Mesenchymal stem cell (in vitro differentiated cells and primary cell): ENCODE results near the gene HPCAL1.
"Not testable (repeated sequence)": the region's sequence is repeated elsewhere in the genome, so short reads cannot be mapped to it uniquely, and the experiment has no call there.

Source experiments
- DNase-seq: peaks from one replicate; pipeline ENCODE4 v3.0.0-alpha.2; 2013
- H2AFZ ChIP-seq: one replicate; pipeline ENCODE4 v1.6.1; 2013; ENCODE audit warnings: low read depth, mild to moderate bottlenecking, control low read depth, inconsistent platforms, low read length, moderate library complexity
- H2AK5ac ChIP-seq: 2 replicates; pipeline ENCODE4 v1.6.1; 2013; ENCODE audit warnings: low read length, moderate library complexity, mild to moderate bottlenecking, inconsistent platforms; ENCODE audit not compliant: severe bottlenecking
- H2BK120ac ChIP-seq: one replicate; pipeline ENCODE4 v1.6.1; 2013; ENCODE audit warnings: low read depth, mild to moderate bottlenecking, inconsistent platforms, low read length, moderate library complexity
- H2BK12ac ChIP-seq, 2 experiments: one replicate each; pipeline ENCODE4 v1.6.1; 2013; ENCODE audit warnings: inconsistent platforms in 2 of 2, low read length in 2 of 2, mild to moderate bottlenecking in 2 of 2, moderate library complexity in 2 of 2, control low read depth in 1 of 2
- H2BK15ac ChIP-seq: one replicate; pipeline ENCODE4 v1.6.1; 2013; ENCODE audit warnings: mild to moderate bottlenecking, low read depth, inconsistent platforms; ENCODE audit not compliant: poor library complexity, severe bottlenecking
- H2BK5ac ChIP-seq: 2 replicates; pipeline ENCODE4 v1.6.1; 2013; ENCODE audit warnings: low read depth, mild to moderate bottlenecking, low read length, control low read depth, inconsistent platforms; ENCODE audit not compliant: poor library complexity, severe bottlenecking
- H3K14ac ChIP-seq, 2 experiments: one replicate each; pipeline ENCODE4 v1.6.1; 2013; ENCODE audit warnings: inconsistent platforms in 2 of 2, low read length in 2 of 2, control low read depth in 1 of 2, mild to moderate bottlenecking in 1 of 2, moderate library complexity in 1 of 2
- H3K18ac ChIP-seq, 2 experiments: one replicate each; pipeline ENCODE4 v1.6.1; 2013; ENCODE audit warnings: inconsistent platforms in 2 of 2, low read length in 2 of 2, control low read depth in 1 of 2, low read depth in 1 of 2, mild to moderate bottlenecking in 1 of 2
- H3K23ac ChIP-seq, 2 experiments: one replicate each; pipeline ENCODE4 v1.6.1; 2013; ENCODE audit warnings: inconsistent platforms in 2 of 2, low read length in 2 of 2, mild to moderate bottlenecking in 2 of 2, moderate library complexity in 2 of 2, control low read depth in 1 of 2
- H3K27ac ChIP-seq: 2 replicates; pipeline ENCODE4 v1.5.1; 2013; ENCODE audit warnings: mild to moderate bottlenecking, moderate library complexity, low read length, control low read depth, inconsistent platforms; ENCODE audit not compliant: poor library complexity, severe bottlenecking
- H3K27me3 ChIP-seq, 2 experiments: 2 replicates each; pipeline versions ENCODE4 v1.6.1 to v1.7.0; 2013; ENCODE audit warnings: low read length in 2 of 2, mild to moderate bottlenecking in 2 of 2, moderate library complexity in 2 of 2, control low read depth in 1 of 2, inconsistent platforms in 1 of 2; ENCODE audit not compliant: control insufficient read depth in 1 of 2, insufficient read depth in 1 of 2
- H3K36me3 ChIP-seq, 2 experiments: 2 replicates each; pipeline versions ENCODE4 v1.6.1 to v1.7.0; 2013; ENCODE audit warnings: low read length in 2 of 2, control low read depth in 1 of 2, inconsistent platforms in 1 of 2, low read depth in 1 of 2, mild to moderate bottlenecking in 1 of 2; ENCODE audit not compliant: insufficient read depth in 2 of 2, control insufficient read depth in 1 of 2
- H3K4ac ChIP-seq, 2 experiments: one replicate each; pipeline ENCODE4 v1.6.1; 2013; ENCODE audit warnings: inconsistent platforms in 2 of 2, low read length in 2 of 2, mild to moderate bottlenecking in 2 of 2, moderate library complexity in 2 of 2, control low read depth in 1 of 2, low read depth in 1 of 2
- H3K4me1 ChIP-seq: 2 replicates; pipeline ENCODE4 v1.6.1; 2013; ENCODE audit warnings: low read depth, low read length, control low read depth; ENCODE audit not compliant: control insufficient read depth, insufficient read depth
- H3K4me2 ChIP-seq: 2 replicates; pipeline ENCODE4 v1.6.1; 2013; ENCODE audit warnings: low read length, mild to moderate bottlenecking, inconsistent platforms; ENCODE audit not compliant: poor library complexity, severe bottlenecking
- H3K4me3 ChIP-seq, 2 experiments: 2 replicates each; pipeline versions ENCODE4 v1.5.1 to v1.7.0; 2013; ENCODE audit warnings: low read length in 2 of 2, mild to moderate bottlenecking in 2 of 2, control low read depth in 1 of 2, low read depth in 1 of 2; ENCODE audit not compliant: insufficient read depth in 1 of 2
- H3K79me1 ChIP-seq: replicated peaks from 2 replicates; pipeline ENCODE4 v1.6.1; 2013; ENCODE audit warnings: mild to moderate bottlenecking, control low read depth, low read length, inconsistent platforms; ENCODE audit not compliant: poor library complexity, severe bottlenecking
- H3K9ac ChIP-seq: 2 replicates; pipeline ENCODE4 v1.7.0; 2013; ENCODE audit warnings: mild to moderate bottlenecking, low read length, moderate library complexity
- H3K9me3 ChIP-seq: 2 replicates; pipeline ENCODE4 v1.7.0; 2013; ENCODE audit warnings: mild to moderate bottlenecking, low read length; ENCODE audit not compliant: control insufficient read depth
- H4K8ac ChIP-seq: one replicate; pipeline ENCODE4 v1.6.1; 2013; ENCODE audit warnings: inconsistent platforms, mild to moderate bottlenecking, low read length, moderate library complexity
- H4K91ac ChIP-seq: one replicate; pipeline ENCODE4 v1.6.1; 2013; ENCODE audit warnings: mild to moderate bottlenecking, low read length, inconsistent platforms
- WGBS: methylation state at CpG from one replicate; pipeline ENCODE4 v1.1.7; 2013; ENCODE audit warnings: mixed read lengths; 5-methylcytosine and 5-hydroxymethylcytosine counted together

Gene HPCAL1

GRCh38 chr2:10453905-10454298, 151.2 kb downstream of the HPCAL1 start:
- no peak overlapping the region for H4K8ac ChIP-seq
- H3K36me3 ChIP-seq: no peaks in the 10 kb centered on the region
- no peak overlapping the region for H2BK120ac ChIP-seq
- H3K23ac ChIP-seq: no peak overlapping the region
- no peak overlapping the region for H3K4me3 ChIP-seq
- H3K27ac ChIP-seq: no peak overlapping the region
- H2BK15ac ChIP-seq: no peak overlapping the region
- no peak overlapping the region for H2AFZ ChIP-seq
- peaks cover 18% of the 10 kb centered on the region for H3K4me1 ChIP-seq
- H3K27me3 ChIP-seq: no peaks in the 10 kb centered on the region
- H3K18ac ChIP-seq: no peak overlapping the region
- H3K14ac ChIP-seq: no peak overlapping the region
- H3K4me2 ChIP-seq: no peak overlapping the region
- no peak overlapping the region for H2AK5ac ChIP-seq
- no peak overlapping the region for H4K91ac ChIP-seq
- peaks cover under 1% of the 10 kb centered on the region for H3K79me1 ChIP-seq
- 88% methylated on average over 9 of the region's 9 CpGs for WGBS
- no peak for DNase-seq
- H3K9me3 ChIP-seq: no peaks in the 10 kb centered on the region
- no peak overlapping the region for H2BK5ac ChIP-seq
- no peak overlapping the region for H2BK12ac ChIP-seq
- no peak overlapping the region for H3K4ac ChIP-seq
- no peak overlapping the region for H3K9ac ChIP-seq

DNA sequence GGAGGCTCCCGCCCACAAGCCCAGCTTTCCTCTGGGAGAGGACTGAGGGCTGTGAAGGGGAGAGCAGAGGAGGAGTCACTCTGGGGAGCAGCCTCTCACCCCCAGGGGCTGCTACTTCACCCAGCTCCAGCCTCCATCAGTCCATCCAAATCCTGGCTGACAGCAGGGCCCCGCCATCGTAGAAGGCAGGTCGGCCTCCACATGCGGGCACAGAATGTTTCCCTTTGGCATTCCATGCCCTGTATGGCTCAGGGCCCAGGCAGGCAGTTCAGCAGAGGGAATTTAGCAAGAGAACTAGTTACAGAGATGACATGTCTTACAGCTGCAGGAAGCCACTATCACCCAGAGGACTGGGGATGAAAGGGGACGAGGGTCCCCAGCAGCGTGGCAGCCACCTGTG, 151.8 kb downstream of the HPCAL1 start:
- Histone ChIP-seq H3K4me1 (peaks cover 16% of the 10 kb centered on the region), H3K4me3 (no peak overlapping the region), H4K91ac (no peak overlapping the region), H3K79me1 (no peaks in the 10 kb centered on the region), H2AFZ (no peak overlapping the region), H3K18ac (peak overlapping the region in 1 of 2 experiments; percentile 35), H2BK12ac (no peak overlapping the region), H3K23ac (no peak overlapping the region), H4K8ac (no peak overlapping the region), H2BK5ac (no peak overlapping the region), H3K9ac (no peak overlapping the region), H3K27me3 (no peaks in the 10 kb centered on the region), H3K4me2 (no peak overlapping the region), H3K4ac (no peak overlapping the region), H2AK5ac (no peak overlapping the region), H3K36me3 (no peaks in the 10 kb centered on the region), H2BK15ac (no peak overlapping the region), H3K27ac (no peak overlapping the region), H2BK120ac (no peak overlapping the region), H3K9me3 (no peaks in the 10 kb centered on the region), H3K14ac (no peak overlapping the region)
- no peak for DNase-seq
- 90% methylated on average over 7 of the region's 7 CpGs for WGBS

DNA sequence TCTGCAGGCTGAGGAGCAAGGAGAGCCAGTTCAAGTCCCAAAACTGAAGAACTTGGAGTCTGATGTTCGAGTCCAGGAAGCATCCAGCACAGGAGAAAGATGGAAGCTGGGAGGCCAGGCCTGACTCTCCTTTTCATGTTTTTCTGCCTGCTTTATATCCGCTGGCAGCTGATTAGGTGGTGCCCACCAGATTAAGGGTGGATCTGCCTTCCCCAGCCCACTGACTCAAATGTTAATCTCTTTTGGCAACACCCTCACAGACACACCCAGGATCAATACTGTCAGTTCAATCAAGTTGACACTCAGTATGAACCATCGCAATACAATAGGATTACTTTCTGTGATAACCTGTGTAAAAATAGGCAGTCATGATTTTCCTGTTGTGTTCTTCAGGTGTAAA, 154.5 kb downstream of the HPCAL1 start:
- H3K18ac ChIP-seq, H3K79me1 ChIP-seq, DNase-seq, H2BK120ac ChIP-seq, H3K9ac ChIP-seq, H4K91ac ChIP-seq, H2BK5ac ChIP-seq, H2AFZ ChIP-seq, H3K9me3 ChIP-seq, H3K14ac ChIP-seq, H3K36me3 ChIP-seq, H2AK5ac ChIP-seq, H2BK12ac ChIP-seq, H3K27ac ChIP-seq, H2BK15ac ChIP-seq, H3K4me2 ChIP-seq, H3K4me3 ChIP-seq, H3K4ac ChIP-seq, H4K8ac ChIP-seq, H3K23ac ChIP-seq: not testable (repeated sequence)
- WGBS: 83% methylated on average over 2 of the region's 3 CpGs
- H3K4me1 ChIP-seq: peaks cover 10% of the 10 kb centered on the region
- H3K27me3 ChIP-seq: peaks cover 8 to 15% of the 10 kb centered on the region in 2 experiments

DNA sequence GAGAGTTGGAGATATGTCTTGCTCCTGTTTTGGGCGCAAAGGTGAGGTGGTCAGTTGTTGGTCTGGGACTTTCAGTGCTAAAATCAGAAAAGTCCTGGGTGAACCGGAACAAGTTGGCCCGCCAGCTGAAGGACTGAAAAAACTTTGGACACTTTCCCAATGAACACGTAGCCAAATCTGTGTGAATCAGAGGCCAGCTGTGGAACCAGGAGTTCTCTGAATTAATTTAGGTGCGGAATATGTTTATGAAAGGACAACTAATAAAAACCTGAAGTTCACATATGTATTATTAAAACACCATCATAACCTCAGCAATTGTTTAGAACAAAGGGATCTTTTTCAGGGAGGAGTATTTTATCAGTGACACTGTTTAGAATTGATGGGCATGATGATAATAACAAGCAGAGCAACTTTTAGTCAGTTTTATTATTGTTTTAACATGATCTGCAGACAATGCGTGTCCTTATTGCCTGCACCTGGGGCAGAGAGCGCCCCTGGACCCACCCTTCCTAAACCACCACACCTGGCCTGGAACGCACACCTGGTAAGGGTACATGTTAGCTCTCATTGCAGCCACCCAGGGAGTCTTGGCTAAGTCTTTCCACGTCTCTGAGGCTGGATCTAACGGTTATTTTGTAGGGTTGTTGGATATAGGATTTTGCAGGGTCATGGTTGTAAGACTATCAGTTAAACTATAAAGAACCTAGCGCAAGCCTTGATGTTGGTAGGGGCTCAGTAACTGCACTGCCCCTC, 155.3 kb downstream of the HPCAL1 start:
- Histone ChIP-seq H3K9ac (peak overlapping the region; percentile 35), H3K79me1 (no peaks in the 10 kb centered on the region), H2BK5ac (no peak overlapping the region), H3K27ac (no peak overlapping the region), H3K36me3 (no peaks in the 10 kb centered on the region), H4K8ac (no peak overlapping the region), H3K4ac (no peak overlapping the region), H3K27me3 (peaks cover 12 to 23% of the 10 kb centered on the region in 2 experiments), H3K4me1 (peaks cover 8% of the 10 kb centered on the region), H3K23ac (no peak overlapping the region), H2BK12ac (no peak overlapping the region), H4K91ac (no peak overlapping the region), H2AFZ (no peak overlapping the region), H2BK120ac (no peak overlapping the region), H2BK15ac (no peak overlapping the region), H3K14ac (no peak overlapping the region), H3K4me3 (no peak overlapping the region), H3K9me3 (no peaks in the 10 kb centered on the region), H3K18ac (no peak overlapping the region), H2AK5ac (no peak overlapping the region), H3K4me2 (no peak overlapping the region)
- no peak for DNase-seq
- 92% methylated on average over 10 of the region's 11 CpGs for WGBS
